GM21367 (cell line): ENCODE results near the gene KRT37.

Source experiments
- ATAC-seq: cut with Tn5 transposase; IDR thresholded peaks from one replicate; pipeline ENCODE4 v1.9.1; 2021; ENCODE audit not compliant: unreplicated experiment

KRT37 gene

GRCh38 chr17:41424111-41424635, at the start of gene KRT37:
Gene KRT37, minus strand, starts transcription at chr17:41424585. Its CDS starts 62 bp downstream, at chr17:41424523.
- ATAC-seq: no peak

GRCh38 chr17:41468346-41468745, 44.0 kb upstream of the KRT37 start:
- ATAC-seq: no peak

GRCh38 chr17:41467561-41467960, 43.2 kb upstream of the KRT37 start:
- no peak for ATAC-seq

DNA sequence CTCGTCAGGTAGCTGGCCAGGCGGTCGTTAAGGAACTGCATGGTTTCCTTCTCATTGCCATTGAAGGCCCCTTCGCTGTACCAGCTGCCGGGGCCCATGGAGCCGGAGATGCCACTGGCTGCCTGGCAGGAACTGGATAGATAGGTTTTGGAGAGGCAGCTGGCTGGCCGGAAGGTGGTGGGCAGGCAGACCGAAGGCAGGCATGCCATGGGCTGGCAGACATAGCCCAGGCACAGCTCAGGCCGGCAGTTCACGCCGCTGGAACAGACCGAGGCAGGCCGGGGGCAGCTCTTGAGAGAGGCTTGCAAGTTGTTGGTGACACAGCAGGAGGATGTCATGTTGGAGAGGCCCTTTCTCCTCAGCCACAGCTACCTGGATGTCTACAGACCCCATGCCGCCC, 42.6 kb upstream of the KRT37 start, which contains the start of gene KRT32:
Gene KRT32 (minus strand): TSS at position 399 of the 400 bp plus-strand sequence. CDS start 61 bp downstream, at position 338.
- ATAC-seq: no peak

GRCh38 chr17:41464682-41465081, 40.3 kb upstream of the KRT37 start:
- no peak for ATAC-seq

GRCh38 chr17:41464173-41464572, 39.8 kb upstream of the KRT37 start:
- ATAC-seq: no peak

- ATAC-seq: no peak
These were observed 39.4 kb upstream of the KRT37 start for GRCh38 chr17:41463746-41464145.

DNA sequence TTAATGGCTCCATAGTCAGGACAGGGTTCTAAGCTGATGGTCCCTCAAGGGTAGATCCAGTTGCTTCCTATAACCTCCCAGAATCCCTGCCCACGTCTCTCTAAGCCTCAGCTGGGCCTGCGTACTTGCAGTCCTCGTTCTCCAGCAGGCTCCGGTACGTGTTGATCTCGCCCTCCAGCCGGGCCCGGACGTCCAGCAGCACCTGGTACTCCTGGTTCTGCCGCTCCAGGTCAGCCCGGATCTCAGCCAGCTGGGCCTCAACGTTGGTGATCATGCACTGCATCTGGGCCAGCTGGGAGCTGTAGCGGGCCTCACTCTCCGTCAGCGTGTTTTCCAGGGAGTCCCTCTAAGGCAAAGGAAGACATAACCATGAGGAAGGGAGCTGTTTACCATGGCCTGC, 38.3 kb upstream of the KRT37 start:
- ATAC-seq: no peak

- no peak for ATAC-seq
These were observed 33.3 kb upstream of the KRT37 start for GRCh38 chr17:41457676-41458075.

DNA sequence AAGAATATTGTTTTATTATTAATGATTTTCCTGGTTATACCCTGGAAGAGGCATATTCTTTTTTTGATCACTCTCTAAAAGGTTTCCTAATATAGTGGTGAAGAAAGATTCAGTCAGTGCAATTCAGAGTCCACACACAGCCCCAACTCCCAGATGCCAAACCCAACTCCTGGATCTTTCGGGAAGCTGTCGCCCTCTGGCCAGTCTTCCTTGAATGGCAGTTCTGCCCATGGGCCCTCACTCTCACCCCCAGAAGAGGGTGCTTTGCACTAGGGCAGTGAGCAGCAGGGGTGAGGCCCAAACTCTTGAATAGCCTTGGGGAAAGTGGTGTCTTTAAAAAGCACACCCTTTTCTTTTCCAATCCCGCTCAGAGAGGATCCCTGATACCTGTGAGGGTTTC, 31.8 kb upstream of the KRT37 start:
- no peak for ATAC-seq

GRCh38 chr17:41455236-41455635, 30.9 kb upstream of the KRT37 start:
- no peak for ATAC-seq

DNA sequence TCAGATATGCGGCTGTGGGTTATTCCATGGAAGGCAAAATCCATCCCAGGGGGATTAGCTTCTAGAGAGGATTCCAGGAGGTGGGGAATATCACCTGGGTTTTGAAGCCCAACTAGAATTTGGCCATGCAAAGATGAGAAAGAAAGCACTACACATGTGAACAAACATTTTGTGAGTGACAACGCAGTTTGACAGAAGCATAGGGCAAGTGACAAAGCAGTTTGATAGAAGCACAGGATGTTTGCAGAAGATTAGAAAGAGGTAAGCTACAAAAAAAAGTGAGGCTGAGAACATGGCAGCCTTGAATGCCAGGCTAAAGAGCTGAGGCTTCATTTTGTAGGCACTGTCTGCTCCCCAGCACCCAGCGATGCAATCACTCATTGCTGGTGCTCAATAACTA, 28.7 kb upstream of the KRT37 start:
- ATAC-seq: no peak

- ATAC-seq: no peak
These were observed 27.9 kb upstream of the KRT37 start for GRCh38 chr17:41452281-41452680.

DNA sequence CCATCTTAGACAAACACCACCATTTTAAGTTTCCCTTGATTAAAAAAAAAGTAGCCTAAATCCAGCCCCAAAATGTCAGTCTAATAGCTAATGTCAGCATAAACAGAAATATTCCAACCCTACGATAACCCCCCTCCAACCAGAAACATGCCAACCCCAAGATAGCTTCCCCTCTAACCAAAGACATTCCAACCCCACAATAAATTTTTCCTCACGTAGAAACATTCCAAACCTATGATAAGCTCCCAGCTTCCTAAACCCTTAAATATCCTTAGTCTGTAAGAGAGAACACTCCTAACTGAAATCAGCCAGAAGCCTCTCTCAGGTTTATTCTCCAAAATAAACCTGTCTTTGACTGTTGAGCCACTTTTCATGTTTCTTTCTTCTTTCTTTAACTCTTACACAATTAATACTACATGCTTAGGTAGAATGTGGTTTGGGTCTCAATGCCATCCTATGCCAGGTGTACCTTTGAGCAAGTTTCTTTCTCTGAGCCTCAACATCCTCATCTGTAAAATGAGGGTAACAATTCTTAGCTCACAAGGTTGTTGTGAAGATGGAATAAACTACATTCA, 26.9 kb upstream of the KRT37 start:
- ATAC-seq: no peak

DNA sequence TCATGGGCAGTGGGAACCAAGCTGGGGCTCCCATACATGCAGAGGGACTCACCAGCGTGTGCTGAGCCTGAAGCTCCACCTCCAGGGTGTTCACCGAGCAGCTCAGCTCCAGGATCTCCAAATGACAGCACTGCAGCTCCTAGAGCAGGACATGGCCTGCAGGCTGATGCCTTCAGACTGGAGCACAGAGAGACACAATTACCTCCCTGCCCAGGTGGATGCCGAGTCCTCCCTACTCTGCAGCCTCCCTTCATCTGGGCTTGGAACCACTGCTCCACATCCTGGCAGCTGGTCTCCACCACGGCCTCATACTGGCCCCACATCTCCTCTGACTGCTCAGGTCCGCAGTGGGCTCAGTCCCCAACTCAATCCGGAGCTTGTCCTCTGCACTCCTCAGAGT, 24.6 kb upstream of the KRT37 start:
- no peak for ATAC-seq

DNA sequence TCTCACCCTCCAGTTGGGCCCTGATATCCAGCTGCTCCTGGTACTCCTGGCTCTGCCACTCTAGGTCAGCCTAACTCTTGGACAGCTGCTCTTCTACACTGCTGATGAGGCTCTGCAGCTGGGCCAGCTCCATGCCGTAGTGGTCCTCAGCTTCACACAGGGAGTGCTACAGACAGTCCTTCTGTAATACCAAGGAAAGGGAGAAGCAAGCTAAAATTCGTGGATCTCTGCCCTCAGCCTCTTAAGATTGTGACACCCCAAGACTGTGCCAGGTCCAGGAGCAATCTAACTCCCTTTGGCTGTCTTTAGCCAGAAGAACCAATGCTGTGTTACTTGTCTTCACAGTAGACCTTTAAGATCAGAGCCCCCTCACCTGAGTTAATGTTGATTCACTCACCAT, 24.1 kb upstream of the KRT37 start:
- ATAC-seq: no peak

DNA sequence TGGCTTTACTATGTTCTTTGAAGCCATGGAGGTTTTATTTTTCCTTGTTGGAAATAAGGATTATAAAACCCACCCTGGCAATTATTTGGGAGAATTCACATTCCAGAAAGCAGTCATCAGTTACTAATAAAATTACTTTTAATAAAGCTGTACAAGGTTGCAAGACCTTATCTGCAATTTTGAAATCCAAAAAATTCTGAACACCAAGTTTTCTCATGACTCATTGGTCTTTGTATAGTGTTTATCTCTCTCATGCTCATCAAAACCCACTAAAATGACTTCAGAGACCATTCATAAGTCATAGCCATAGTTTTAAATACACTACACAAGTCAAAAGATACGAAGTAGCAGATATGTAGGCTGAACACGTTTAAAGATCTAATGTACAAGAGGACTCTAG, 22.4 kb upstream of the KRT37 start:
- no peak for ATAC-seq

- no peak for ATAC-seq
These were observed 20.3 kb upstream of the KRT37 start for GRCh38 chr17:41444640-41445039.

GRCh38 chr17:41444186-41444585, 19.8 kb upstream of the KRT37 start:
- ATAC-seq: no peak

DNA sequence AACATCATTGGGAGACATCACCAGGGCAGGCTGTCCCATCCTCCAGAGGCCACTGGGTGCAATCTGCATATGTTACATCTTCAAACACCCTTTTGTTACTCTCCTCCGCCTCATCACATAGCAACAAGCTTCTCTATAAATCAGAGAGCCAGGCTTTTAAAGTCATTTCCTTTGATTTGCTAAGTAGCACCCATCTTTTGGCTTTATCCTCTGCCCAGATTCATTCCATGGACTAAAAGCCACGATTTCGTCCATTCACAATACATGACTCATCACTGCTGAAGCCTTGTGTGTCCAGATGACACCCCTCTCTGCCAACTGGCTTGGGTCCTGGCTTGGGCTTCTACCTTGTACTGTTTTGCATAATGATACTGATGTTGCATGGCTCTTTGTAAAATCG, 18.4 kb upstream of the KRT37 start:
- no peak for ATAC-seq

DNA sequence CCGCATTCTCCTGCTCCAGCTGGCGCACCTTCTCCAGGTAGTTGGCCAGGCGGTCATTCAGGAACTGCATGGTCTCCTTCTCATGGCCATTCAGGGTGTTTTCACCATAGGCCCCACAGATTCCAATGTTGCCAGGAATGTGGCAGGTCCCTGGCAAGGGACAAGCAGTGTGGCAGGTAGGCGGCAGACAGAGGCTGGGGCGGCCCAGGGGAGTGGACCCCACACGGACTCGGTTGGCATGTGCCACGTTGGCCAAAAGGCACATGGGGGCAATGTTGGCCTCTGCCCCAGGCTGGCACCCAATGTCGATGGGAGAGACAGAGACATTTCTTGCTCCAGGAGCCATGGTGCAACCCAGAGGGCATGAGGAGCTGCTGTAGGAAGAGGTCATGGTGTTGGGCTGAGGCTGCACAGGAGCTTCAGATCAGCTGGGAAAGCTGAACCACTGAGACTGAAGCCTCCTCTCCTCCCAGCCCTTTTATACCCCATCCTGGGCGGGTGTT, 16.2 kb upstream of the KRT37 start, which contains the start of gene KRT38:
Gene KRT38 (minus strand): TSS at position 453 of the 503 bp plus-strand sequence. CDS start 62 bp downstream, at position 391.
- no peak for ATAC-seq

- ATAC-seq: no peak
These were observed 15.0 kb upstream of the KRT37 start for GRCh38 chr17:41439375-41439774.

DNA sequence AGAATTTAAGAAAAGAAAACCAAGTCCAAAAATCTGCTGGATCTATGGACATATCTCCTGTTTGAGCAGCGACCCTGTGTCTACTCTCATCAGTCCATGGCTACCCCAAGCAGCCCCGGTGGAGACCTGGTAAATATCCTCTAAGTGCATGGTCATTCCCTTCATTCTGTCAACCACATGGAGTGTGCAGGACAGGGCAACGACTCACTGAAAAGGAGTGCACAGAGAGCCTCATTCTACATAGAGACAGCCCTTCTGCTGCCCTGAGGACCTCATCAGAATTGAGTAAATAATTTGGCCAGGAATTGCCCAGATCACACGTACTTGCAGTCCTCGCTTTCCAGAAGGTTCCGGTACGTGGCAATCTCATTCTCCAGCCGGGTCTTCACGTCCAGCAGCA, 13.4 kb upstream of the KRT37 start:
- ATAC-seq: no peak
